ENCODE measurements around the gene CLCN7. TPM values are rescaled to one million over a fixed set of nuclear protein-coding genes. Genes with fewer than 3 reads are reported as not detected.

Gene CLCN7
- total and polyA plus RNA-seq, 2 of the 8 experiments (the other 6 are each of a cell fraction or from before 2014, with no cell fraction given) = 38.6 to 81.5 TPM

DNA sequence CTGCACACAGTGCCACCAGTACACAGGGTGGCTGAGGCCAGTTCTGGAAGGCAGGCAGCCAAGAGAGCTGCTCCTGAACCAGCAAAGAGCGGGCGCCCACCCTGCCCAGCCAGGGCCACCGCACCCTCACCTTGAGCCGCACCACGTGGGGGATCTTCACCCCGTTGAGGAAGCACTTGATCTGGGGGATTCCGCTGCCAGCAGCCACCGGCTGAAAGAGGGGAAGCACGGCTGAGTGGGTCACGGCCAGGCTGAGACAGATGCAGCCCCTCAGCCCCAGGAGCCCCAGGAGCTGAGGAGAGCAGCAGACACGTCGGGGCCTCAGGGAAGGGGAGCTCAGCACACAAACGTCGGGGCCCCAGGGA is 15.9 kb downstream of the CLCN7 start:
- no peak overlapping the region for H2BK12ac ChIP-seq (ENCODE audit: low read depth, low read length)
- H3K4me1 ChIP-seq (replicated peaks in 1 of 4; ENCODE audit: control insufficient read depth in 3 of 4, insufficient read depth in 4 of 4, low read length in 3 of 4) = no peaks in the 10 kb centered on the region
- H3K14ac ChIP-seq (ENCODE audit: insufficient read length) = no peak overlapping the region
- H2AFZ ChIP-seq (ENCODE audit: low read length) = no peak overlapping the region
- H2BK120ac ChIP-seq (replicated peaks; ENCODE audit: low read depth, low read length) = no peak overlapping the region
- no peak overlapping the region for H3K23ac ChIP-seq (ENCODE audit: insufficient read length)
- H3K4me3 ChIP-seq (ENCODE audit: extremely low read depth in 1 of 4, insufficient read depth in 2 of 4, low read depth in 3 of 4, low read length in 4 of 4) = no peak overlapping the region
- TF ChIP-seq ATF2 (IDR thresholded peaks at IDR 0.05; ENCODE audit: low read length) = no peak
- H3K79me2 ChIP-seq (ENCODE audit: control insufficient read depth in 1 of 2, insufficient read depth in 2 of 2, low read length in 2 of 2) = no peaks in the 10 kb centered on the region; a peak in 1 of 4 replicates
- H3K27ac ChIP-seq (ENCODE audit: low read depth, low read length) = no peak overlapping the region
- ChIA-PET POLR2A (ENCODE audit: partially characterized antibody) (interaction anchor here (0.6 to 2.2 kb wide), 4 partner anchors 11 to 144 kb away, joined by 3 to 6 read pairs (median 3); no protein-coding TSS in a partner anchor), CTCF (ENCODE audit: partially characterized antibody) (interaction anchor here (0.6 to 0.8 kb wide), 3 partner anchors 12 to 99 kb away, joined by 3 to 4 read pairs (median 3); no protein-coding TSS in a partner anchor)
- H3K23me2 ChIP-seq (ENCODE audit: low read depth, low read length) = no peaks in the 10 kb centered on the region
- 91% methylated on average over 9 of the region's 14 CpGs; no CpG with 5 or more reads in 1 of the 2 experiments for WGBS, 2 experiments (ENCODE audit: extremely low coverage in 1 of 2, insufficient coverage in 1 of 2, insufficient read length in 1 of 2, insufficient replicate concordance in 2 of 2, low coverage in 1 of 2, low lambda C conversion rate in 2 of 2, missing lambda C conversion rate in 1 of 2)
- FAIRE-seq (no peak), DNase-seq (ENCODE audit: low read depth in 1 of 2, low spot score in 2 of 2) (peak in 1 of 2 experiments; percentile 17)
- no peak overlapping the region for H3K56ac ChIP-seq (replicated peaks; ENCODE audit: insufficient read length, low read depth, low read length)
- H4K8ac ChIP-seq (ENCODE audit: extremely low read depth, insufficient read depth, low read length) = no peak overlapping the region
- H2BK20ac ChIP-seq (ENCODE audit: low read length) = no peak overlapping the region
- no peak overlapping the region for H3K9ac ChIP-seq (replicated peaks in 1 of 4; ENCODE audit: extremely low read depth in 1 of 4, low read depth in 3 of 4, low read length in 3 of 4)
- H2BK5ac ChIP-seq (ENCODE audit: low read depth, low read length) = no peak overlapping the region
- H4K20me1 ChIP-seq (replicated peaks in 1 of 2; ENCODE audit: control insufficient read depth in 1 of 2, insufficient read depth in 2 of 2, low read length in 2 of 2) = peaks cover 0 to 7% of the 10 kb centered on the region in 2 experiments
- no peaks in the 10 kb centered on the region for H3K9me3 ChIP-seq (ENCODE audit: insufficient read depth in 2 of 2, low read depth in 1 of 2, low read length in 1 of 2)
- no peaks in the 10 kb centered on the region; the same call in 1 of the 2 replicates for H3K79me1 ChIP-seq (ENCODE audit: low read depth, low read length)
- no peak overlapping the region for H3K4me2 ChIP-seq (ENCODE audit: insufficient read depth in 1 of 2, low read depth in 2 of 2, low read length in 2 of 2)
- no peak overlapping the region for H3K4ac ChIP-seq (replicated peaks; ENCODE audit: insufficient read length, low read depth, low read length)
- H3K36me3 ChIP-seq (ENCODE audit: control insufficient read depth in 2 of 4, insufficient read depth in 4 of 4, low read length in 3 of 4) = peaks cover 0 to 39% (median 9%) of the 10 kb centered on the region in 4 experiments; a peak in 6 of 8 replicates
- no peak overlapping the region for H4K5ac ChIP-seq (ENCODE audit: insufficient read length, low read depth, low read length)
- no peak overlapping the region for H3K18ac ChIP-seq (ENCODE audit: extremely low read depth, low read length)
- no peaks in the 10 kb centered on the region for H3K27me3 ChIP-seq (replicated peaks in 1 of 4; ENCODE audit: control insufficient read depth in 3 of 4, extremely low read depth in 1 of 4, insufficient read depth in 3 of 4, low read length in 3 of 4)
- no peak overlapping the region for H2BK15ac ChIP-seq (ENCODE audit: low read length)
- no peak overlapping the region for H4K91ac ChIP-seq (replicated peaks; ENCODE audit: insufficient read length, low read length)
- H2AK5ac ChIP-seq (ENCODE audit: low read depth, low read length) = no peak overlapping the region
